ENCODE data around the gene BTBD8. TPM values are rescaled to one million over a fixed set of nuclear protein-coding genes. Genes with fewer than 3 reads are reported as not detected.

BTBD8 gene
- total RNA-seq, 2 experiments from 2014 or later: 1.8 to 2.4 TPM

DNA sequence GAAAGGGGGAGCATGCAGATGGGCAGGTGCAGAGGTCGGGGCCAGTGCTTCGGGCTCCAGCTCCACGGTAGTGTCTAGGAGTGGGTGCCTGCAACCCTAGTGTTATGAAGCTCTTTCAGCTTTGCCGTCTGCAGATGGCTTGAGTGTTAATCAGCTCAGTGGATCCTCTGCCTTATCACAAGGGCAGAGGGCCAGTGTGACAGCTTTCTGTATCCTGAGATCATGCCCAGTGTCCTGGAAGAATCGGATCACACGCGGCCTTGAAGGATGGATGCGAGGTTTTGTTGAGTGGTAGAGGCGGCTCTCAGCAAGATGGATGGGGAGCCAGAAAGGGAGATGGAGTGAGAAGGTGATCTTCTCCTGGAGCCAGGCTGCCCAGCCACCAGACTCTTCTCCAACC is 112.1 kb downstream of the BTBD8 start:
- Mint-ChIP-seq H3K36me3 (ENCODE audit: low read depth) (no peaks in the 10 kb centered on the region), H3K9me3 (ENCODE audit: low read depth) (no peaks in the 10 kb centered on the region), H3K4me1 (peaks cover 4% of the 10 kb centered on the region), H3K27ac (no peak overlapping the region), H3K27me3 (no peaks in the 10 kb centered on the region), H3K4me3 (no peak overlapping the region)
- ChIA-PET CTCF (no interaction called here), POLR2A (interaction anchor here (0.5 to 0.7 kb wide), 2 partner anchors 405 to 1175 kb away, joined by 4 to 9 read pairs; no protein-coding TSS in a partner anchor)
- ATAC-seq: no peak
- no peak for DNase-seq
- intact Hi-C loops (cut with DNase I, micrococcal nuclease): no loop called here

DNA sequence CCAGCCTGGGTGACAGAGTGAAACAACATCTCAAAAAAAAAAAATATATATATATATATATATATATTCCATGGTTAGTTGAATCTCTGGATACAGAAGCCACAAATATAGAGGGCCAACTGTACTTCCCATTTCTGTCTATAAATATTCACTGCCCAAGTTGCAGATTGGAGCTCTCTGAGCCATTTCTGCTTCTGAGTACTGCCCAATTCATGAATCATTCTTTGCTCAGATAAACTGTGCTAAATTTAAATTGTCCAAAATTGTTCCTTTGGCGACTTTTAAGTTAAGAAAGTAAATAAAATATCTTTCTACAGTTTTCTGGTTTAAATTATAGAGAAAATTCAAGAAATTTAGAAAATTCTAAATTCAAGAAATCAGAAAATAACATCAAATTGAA is 114.4 kb downstream of the BTBD8 start:
- H3K27ac Mint-ChIP-seq: no peak overlapping the region
- H3K27me3 Mint-ChIP-seq: no peaks in the 10 kb centered on the region
- intact Hi-C loops (cut with DNase I, micrococcal nuclease): no loop called here
- no peak overlapping the region for H3K4me3 Mint-ChIP-seq
- POLR2A ChIA-PET: no interaction called here
- ATAC-seq (no peak), DNase-seq (no peak)
- no peaks in the 10 kb centered on the region for H3K9me3 Mint-ChIP-seq (ENCODE audit: low read depth)
- CTCF ChIA-PET: no interaction called here
- H3K36me3 Mint-ChIP-seq (ENCODE audit: low read depth): no peaks in the 10 kb centered on the region
- peaks cover 4% of the 10 kb centered on the region for H3K4me1 Mint-ChIP-seq

DNA sequence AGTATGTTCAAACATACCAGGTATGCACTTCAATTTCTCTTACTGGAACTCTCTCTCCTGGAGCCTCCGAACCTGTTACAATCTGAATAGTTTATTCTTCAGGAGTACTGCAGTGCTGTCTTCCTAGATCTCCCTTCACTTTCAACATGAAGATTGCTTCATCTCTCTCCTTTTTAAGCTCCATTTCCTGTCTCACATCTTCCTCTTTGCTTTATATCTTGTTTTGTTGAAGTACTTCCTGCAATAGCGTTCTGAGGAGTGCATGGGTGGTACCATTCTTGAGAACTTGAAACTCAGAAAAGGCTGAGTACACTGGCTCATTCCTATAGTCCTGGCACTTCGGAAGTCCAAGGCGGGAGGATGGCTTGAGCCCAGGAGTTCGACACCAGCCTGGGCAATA is 121.8 kb downstream of the BTBD8 start:
- H3K36me3 Mint-ChIP-seq (ENCODE audit: low read depth): peaks cover 5% of the 10 kb centered on the region
- peaks cover 8% of the 10 kb centered on the region for H3K9me3 Mint-ChIP-seq (ENCODE audit: low read depth)
- ChIA-PET CTCF (no interaction called here), POLR2A (no interaction called here)
- H3K4me3 Mint-ChIP-seq: no peak overlapping the region
- no peaks in the 10 kb centered on the region for H3K27me3 Mint-ChIP-seq
- intact Hi-C loops (cut with DNase I, micrococcal nuclease): no loop called here
- peak; percentile 42 for ATAC-seq
- peaks cover 23% of the 10 kb centered on the region for H3K4me1 Mint-ChIP-seq
- peak overlapping the region; percentile 56 for H3K27ac Mint-ChIP-seq
- DNase-seq: no peak

GRCh38 chr1:92203105-92203504 is 123.0 kb downstream of the BTBD8 start:
- peak; percentile 61 for ATAC-seq
- Mint-ChIP-seq H3K27ac (peak overlapping the region; percentile 49), H3K36me3 (ENCODE audit: low read depth) (peaks cover 5% of the 10 kb centered on the region), H3K27me3 (no peaks in the 10 kb centered on the region), H3K4me1 (peaks cover 22% of the 10 kb centered on the region), H3K4me3 (no peak overlapping the region), H3K9me3 (ENCODE audit: low read depth) (peaks cover 8% of the 10 kb centered on the region)
- ChIA-PET CTCF (no interaction called here), POLR2A (no interaction called here)
- intact Hi-C loops (cut with DNase I, micrococcal nuclease): no loop called here
- DNase-seq: no peak

DNA sequence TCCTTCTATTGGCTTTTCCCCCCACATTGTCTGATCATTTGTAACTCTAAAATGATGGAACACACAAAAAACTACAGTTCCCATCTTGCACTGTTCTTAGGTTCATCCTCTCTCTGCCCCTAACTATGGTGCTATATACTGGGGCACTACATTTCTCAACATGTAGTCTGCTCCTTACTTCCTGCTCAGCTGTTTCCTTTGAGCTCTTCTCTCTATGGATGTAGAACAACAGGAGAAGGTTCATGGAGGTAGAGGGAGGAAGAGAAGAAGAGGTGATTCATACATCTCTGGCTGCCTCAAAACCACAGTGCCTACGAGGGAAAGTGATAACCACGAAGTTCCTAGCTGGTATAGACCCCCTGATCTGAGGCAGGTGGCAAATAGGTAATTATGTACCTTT is 130.6 kb downstream of the BTBD8 start:
- Mint-ChIP-seq H3K4me1 (peaks cover 15% of the 10 kb centered on the region), H3K9me3 (ENCODE audit: low read depth) (no peaks in the 10 kb centered on the region), H3K27me3 (no peaks in the 10 kb centered on the region), H3K27ac (no peak overlapping the region), H3K36me3 (ENCODE audit: low read depth) (no peaks in the 10 kb centered on the region), H3K4me3 (no peak overlapping the region)
- ATAC-seq: peak; percentile 16
- intact Hi-C loops (cut with DNase I, micrococcal nuclease): no loop called here
- ChIA-PET POLR2A (no interaction called here), CTCF (interaction anchor here (0.6 to 1.2 kb wide), 4 partner anchors 21 to 58 kb away, joined by 3 to 4 read pairs (median 4); no protein-coding TSS in a partner anchor)
- DNase-seq: no peak

DNA sequence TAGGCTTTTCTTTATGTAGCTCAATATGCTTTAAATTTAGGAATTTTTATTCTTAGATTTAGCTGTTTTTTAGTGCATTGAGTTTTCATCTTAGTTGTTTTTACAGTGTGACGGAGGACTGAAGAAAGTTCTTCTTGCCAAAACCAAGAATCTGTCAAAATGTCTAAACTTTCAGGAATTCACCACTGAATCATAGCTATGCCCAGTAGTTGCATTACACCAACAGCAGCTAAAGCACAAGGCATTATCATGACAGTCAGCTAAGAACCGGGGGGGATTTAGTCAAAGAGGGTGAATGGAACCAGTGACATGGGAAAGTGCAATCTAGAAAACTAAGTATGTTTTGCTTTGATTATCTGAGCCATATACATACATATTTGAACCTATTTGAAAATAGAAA is 131.0 kb downstream of the BTBD8 start:
- intact Hi-C loops (cut with DNase I, micrococcal nuclease): no loop called here
- POLR2A ChIA-PET: no interaction called here
- Mint-ChIP-seq H3K4me3 (no peak overlapping the region), H3K36me3 (ENCODE audit: low read depth) (no peaks in the 10 kb centered on the region), H3K4me1 (peaks cover 15% of the 10 kb centered on the region), H3K27ac (no peak overlapping the region), H3K9me3 (ENCODE audit: low read depth) (no peaks in the 10 kb centered on the region), H3K27me3 (no peaks in the 10 kb centered on the region)
- ATAC-seq (no peak), DNase-seq (no peak)
- CTCF ChIA-PET: interaction anchor here (0.6 to 1.2 kb wide), 4 partner anchors 20 to 58 kb away, joined by 3 to 4 read pairs (median 4); no protein-coding TSS in a partner anchor

GRCh38 chr1:92217721-92218120 is 137.6 kb downstream of the BTBD8 start, which contains the start of gene C1orf146:
C1orf146 (plus strand) TSS chr1:92217915; CDS start chr1:92231421, 13,506 bp downstream.
- CTCF ChIA-PET: interaction anchor here (0.6 kb wide), 1 partner anchor 746 kb away, joined by 3 read pairs; no protein-coding TSS in a partner anchor
- no peaks in the 10 kb centered on the region for H3K4me1 Mint-ChIP-seq
- no peak for ATAC-seq

GRCh38 chr1:92218559-92218958 is 138.4 kb downstream of the BTBD8 start:
- ATAC-seq: no peak
- intact Hi-C loops (cut with DNase I, micrococcal nuclease): no loop called here
- Mint-ChIP-seq H3K4me1 (no peaks in the 10 kb centered on the region), H3K9me3 (ENCODE audit: low read depth) (peaks cover 2% of the 10 kb centered on the region), H3K27me3 (no peaks in the 10 kb centered on the region), H3K27ac (no peak overlapping the region), H3K36me3 (ENCODE audit: low read depth) (no peaks in the 10 kb centered on the region), H3K4me3 (no peak overlapping the region)
- ChIA-PET POLR2A (interaction anchor here (0.6 kb wide), 1 partner anchor 390 kb away, joined by 6 read pairs; no protein-coding TSS in a partner anchor), CTCF (no interaction called here)
- DNase-seq: no peak

More at GRCh38 chr1:92217721-92218120, 137.6 kb downstream of the BTBD8 start, which contains the start of gene C1orf146:
- Mint-ChIP-seq H3K27me3 (no peaks in the 10 kb centered on the region), H3K4me3 (no peak within 1 kb of the TSS), H3K36me3 (ENCODE audit: low read depth) (no peaks in the 10 kb centered on the region), H3K27ac (no peak within 1 kb of the TSS), H3K9me3 (ENCODE audit: low read depth) (peaks cover 2% of the 10 kb centered on the region)
- DNase-seq: no peak
- intact Hi-C loops (cut with DNase I, micrococcal nuclease): no loop called here
- POLR2A ChIA-PET: no interaction called here

GRCh38 chr1:92219028-92219427 is 138.9 kb downstream of the BTBD8 start:
- H3K36me3 Mint-ChIP-seq (ENCODE audit: low read depth): no peaks in the 10 kb centered on the region
- no peaks in the 10 kb centered on the region for H3K4me1 Mint-ChIP-seq
- DNase-seq (no peak), ATAC-seq (peak; percentile 23)
- POLR2A ChIA-PET: interaction anchor here (0.6 kb wide), 1 partner anchor 390 kb away, joined by 6 read pairs; no protein-coding TSS in a partner anchor
- no peak overlapping the region for H3K4me3 Mint-ChIP-seq
- intact Hi-C loops (cut with DNase I, micrococcal nuclease): no loop called here
- H3K9me3 Mint-ChIP-seq (ENCODE audit: low read depth): peaks cover 2% of the 10 kb centered on the region
- no peak overlapping the region for H3K27ac Mint-ChIP-seq
- H3K27me3 Mint-ChIP-seq: no peaks in the 10 kb centered on the region
- CTCF ChIA-PET: interaction anchor here (1.1 kb wide), 1 partner anchor 221 kb away, joined by 3 read pairs; no protein-coding TSS in a partner anchor

- ATAC-seq (no peak), DNase-seq (no peak)
- Mint-ChIP-seq H3K36me3 (ENCODE audit: low read depth) (no peaks in the 10 kb centered on the region), H3K9me3 (ENCODE audit: low read depth) (no peaks in the 10 kb centered on the region), H3K27me3 (no peaks in the 10 kb centered on the region), H3K27ac (no peak overlapping the region), H3K4me3 (no peak overlapping the region), H3K4me1 (no peaks in the 10 kb centered on the region)
- intact Hi-C loops (cut with DNase I, micrococcal nuclease): no loop called here
- CTCF ChIA-PET: no interaction called here
- POLR2A ChIA-PET: no interaction called here
These were observed 148.3 kb downstream of the BTBD8 start for GRCh38 chr1:92228401-92228800.

- H3K27me3 Mint-ChIP-seq: no peaks in the 10 kb centered on the region
- no peak for ATAC-seq
- H3K4me3 Mint-ChIP-seq: no peak overlapping the region
- POLR2A ChIA-PET: interaction anchor here (0.6 kb wide), 1 partner anchor 1266 kb away, joined by 3 read pairs; no protein-coding TSS in a partner anchor
- intact Hi-C loops (cut with DNase I, micrococcal nuclease): no loop called here
- no peaks in the 10 kb centered on the region for H3K9me3 Mint-ChIP-seq (ENCODE audit: low read depth)
- H3K27ac Mint-ChIP-seq: no peak overlapping the region
- CTCF ChIA-PET: interaction anchor here (0.7 to 0.9 kb wide), 4 partner anchors 11 to 276 kb away, joined by 3 to 4 read pairs (median 3); no protein-coding TSS in a partner anchor
- DNase-seq: no peak
- no peaks in the 10 kb centered on the region for H3K4me1 Mint-ChIP-seq
- no peaks in the 10 kb centered on the region for H3K36me3 Mint-ChIP-seq (ENCODE audit: low read depth)
These were observed 150.6 kb downstream of the BTBD8 start for GRCh38 chr1:92230736-92231135.

Measured in activated CD4-positive, alpha-beta T cell treated with anti-CD3 and anti-CD28 coated beads for 36 hours (primary cell).